A549 (cell line): ENCODE data around the gene PTPN14. TPM values are rescaled to one million over a fixed set of nuclear protein-coding genes. Genes with fewer than 3 reads are reported as not detected.

Experiments
- ATAC-seq, 2 experiments: fragments of 200-7000 bp in 1 of 2; fragments of >200 bp in 1 of 2; cut with Nextera tagmentation in 1 of 2; cut with Tn5 transposase in 1 of 2; 3 replicates each; pipeline versions ENCODE4 v1.8.0 to v1.9.1; 2018 to 2020; ENCODE audit warnings: mild to moderate bottlenecking in 1 of 2, moderate library complexity in 1 of 2
- CTCF ChIA-PET: fragments of 300-600 bp; sonication (Branson Sonifier 250); formaldehyde crosslinking; extraction: SDS; loops from one replicate; lab custom pipeline; 2021; ENCODE audit warnings: antibody characterized with exemption, inconsistent platforms; lab: Yijun Ruan, JAX
- POLR2A ChIA-PET: fragments of 350-600 bp; formaldehyde crosslinking; extraction: SDS; loops from one replicate; lab custom pipeline; 2021; ENCODE audit warnings: antibody characterized with exemption, inconsistent platforms; lab: Yijun Ruan, JAX
- DNase-seq, 2 experiments: peaks; one replicate each; pipeline versions ENCODE4 v3.0.0 to v3.0.0-alpha.2; 2011 to 2016; ENCODE audit warnings: low read depth in 1 of 2, low spot score in 1 of 2
- FAIRE-seq: peaks from 2 replicates; lab custom pipeline; 2011; peaks lifted over from hg19 to GRCh38; lab: Jason Lieb, UNC
- H3K27ac ChIP-seq, 2 experiments: fragments of >200 bp; sonication (Bioruptor Twin); formaldehyde crosslinking; 3 replicates each; pipeline ENCODE4 v1.5.1; 2016 to 2017
- H3K4me1 ChIP-seq: fragments of >200 bp; sonication (Bioruptor Twin); formaldehyde crosslinking; 3 replicates; pipeline ENCODE4 v1.6.1; 2016
- H3K4me2 ChIP-seq: fragments of >200 bp; sonication (Bioruptor Twin); formaldehyde crosslinking; 3 replicates; pipeline ENCODE4 v1.6.1; 2016
- H3K4me3 ChIP-seq: fragments of >200 bp; sonication (Bioruptor Twin); formaldehyde crosslinking; 3 replicates; pipeline ENCODE4 v1.5.1; 2016
- H3K9me3 ChIP-seq: fragments of >200 bp; sonication (Bioruptor Twin); formaldehyde crosslinking; 3 replicates; pipeline ENCODE4 v1.6.1; 2016
- CBX8 ChIP-seq: fragments of 200-600 bp; sonication (generic); IDR thresholded peaks from 2 replicates; pipeline ENCODE4 v1.6.1; 2016
- CHD4 ChIP-seq: fragments of 200-600 bp; sonication (generic); IDR thresholded peaks from 2 replicates; pipeline ENCODE4 v1.6.1; 2016; ENCODE audit warnings: antibody characterized with exemption, mild to moderate bottlenecking, borderline replicate concordance
- EHMT2 ChIP-seq: fragments of 200-600 bp; sonication (generic); IDR thresholded peaks from 2 replicates; pipeline ENCODE4 v1.6.1; 2016; ENCODE audit warnings: antibody characterized with exemption, low read depth, mild to moderate bottlenecking, moderate library complexity
- EP300 ChIP-seq, 2 experiments: fragments of >200 bp; sonication (Bioruptor Twin); formaldehyde crosslinking; IDR thresholded peaks; 2 replicates in 1 of 2; 3 replicates in 1 of 2; pipeline ENCODE4 v1.6.1; 2016 to 2017
- FOSL2 ChIP-seq, 2 experiments: fragments of 450-650 bp in 1 of 2; fragments of >200 bp in 1 of 2; sonication (Bioruptor Twin) in 1 of 2; formaldehyde crosslinking; IDR thresholded peaks; 2 replicates each; pipeline versions ENCODE4 v1.5.0 to v1.6.1; 2016 to 2020; ENCODE audit warnings: mild to moderate bottlenecking in 1 of 2, moderate library complexity in 1 of 2
- GATA3 ChIP-seq: IDR thresholded peaks from 2 replicates; pipeline ENCODE4 v1.6.1; 2012; ENCODE audit warnings: borderline replicate concordance
- HDAC2 ChIP-seq: fragments of 200-600 bp; sonication (generic); IDR thresholded peaks from 2 replicates; pipeline ENCODE4 v1.6.1; 2016
- HES2 ChIP-seq: fragments of >200 bp; sonication (Bioruptor Twin); formaldehyde crosslinking; IDR thresholded peaks from 2 replicates; pipeline ENCODE4 v1.6.1; 2016
- HOXA7 ChIP-seq: fragments of 250-450 bp; sonication (Bioruptor Pico); IDR thresholded peaks from 2 replicates; pipeline ENCODE4 v1.5.0; 2020; ENCODE audit warnings: mild to moderate bottlenecking, moderate library complexity
- HOXB13 ChIP-seq: fragments of 250-450 bp; sonication (Bioruptor Pico); IDR thresholded peaks from 2 replicates; pipeline ENCODE4 v1.5.0; 2020; ENCODE audit warnings: low read depth, mild to moderate bottlenecking, moderate library complexity
- JUN ChIP-seq, 2 experiments: fragments of >200 bp; sonication (Bioruptor Twin); formaldehyde crosslinking; IDR thresholded peaks; 2 replicates in 1 of 2; 3 replicates in 1 of 2; pipeline ENCODE4 v1.6.1; 2016 to 2017
- JUNB ChIP-seq: fragments of >200 bp; sonication (Bioruptor Twin); formaldehyde crosslinking; IDR thresholded peaks from 2 replicates; pipeline ENCODE4 v1.6.1; 2016
- MAFK ChIP-seq: fragments of 450-650 bp; IDR thresholded peaks from 2 replicates; pipeline ENCODE4 v1.6.1; 2014; ENCODE audit not compliant: partially characterized antibody
- NFE2L2 ChIP-seq: fragments of 150-350 bp; conservative IDR thresholded peaks from 2 replicates; pipeline ENCODE4 v1.6.1; 2014; ENCODE audit warnings: low read length
- POLR2A ChIP-seq: IDR thresholded peaks from 2 replicates; pipeline ENCODE4 v1.6.1; 2012; ENCODE audit warnings: mild to moderate bottlenecking, low read length
- RCOR1 ChIP-seq: fragments of 150-350 bp; IDR thresholded peaks from 2 replicates; pipeline ENCODE4 v1.6.1; 2014; ENCODE audit warnings: antibody characterized with exemption, low read length, low read depth
- RFX5 ChIP-seq: fragments of 450-650 bp; IDR thresholded peaks from 2 replicates; pipeline ENCODE4 v1.7.1; 2014; ENCODE audit warnings: antibody characterized with exemption, mild to moderate bottlenecking, moderate library complexity
- SMC3 ChIP-seq: fragments of >200 bp; sonication (Bioruptor Twin); formaldehyde crosslinking; IDR thresholded peaks from 3 replicates; pipeline ENCODE4 v1.6.1; 2018; ENCODE audit warnings: inconsistent platforms
- SREBF2 ChIP-seq: fragments of 450-650 bp; IDR thresholded peaks from 2 replicates; pipeline ENCODE4 v1.6.1; 2014; ENCODE audit warnings: mild to moderate bottlenecking, moderate library complexity
- TP53 ChIP-seq: fragments of 250-450 bp; sonication (Bioruptor Pico); IDR thresholded peaks from 2 replicates; pipeline ENCODE4 v1.5.0; 2021; ENCODE audit warnings: mild to moderate bottlenecking, moderate library complexity
- ZFP36 ChIP-seq: fragments of 450-650 bp; IDR thresholded peaks from 2 replicates; pipeline ENCODE4 v1.6.1; 2014; ENCODE audit warnings: borderline replicate concordance; ENCODE audit not compliant: partially characterized antibody
- WGBS: methylation state at CpG from one replicate; pipeline ENCODE4 v1.1.6; 2017; ENCODE audit errors: missing lambda C conversion rate; 5-methylcytosine and 5-hydroxymethylcytosine counted together
- polyA plus RNA-seq, 4 experiments: library from polyadenylated mRNA; depleted of rRNA in 3 of 4; stranded (reverse); fragments of >200 nt; fragmentation: RNase III in 1 of 4; extraction: RNeasy Plus Mini Kit Qiagen cat#74134 plus additional on column Dnase treatment in 1 of 4; gene quantifications; 2 replicates in 3 of 4; 3 replicates in 1 of 4; pipeline ENCODE4 v1.2.3, GENCODE V29; 2011 to 2017
- TF ChIP-seq, protein P1 (sequence below): IDR thresholded peaks from 2 replicates; pipeline ENCODE4 v1.6.1; 2012
- TF ChIP-seq, protein P2 (sequence below): fragments of >200 bp; sonication (Bioruptor Twin); formaldehyde crosslinking; IDR thresholded peaks from 3 replicates; pipeline ENCODE4 v1.6.1; 2016

Gene PTPN14
- polyA plus RNA-seq, 2 of the 4 experiments (the other 2 are of a cell fraction), result 9.2 to 10.0 TPM

DNA sequence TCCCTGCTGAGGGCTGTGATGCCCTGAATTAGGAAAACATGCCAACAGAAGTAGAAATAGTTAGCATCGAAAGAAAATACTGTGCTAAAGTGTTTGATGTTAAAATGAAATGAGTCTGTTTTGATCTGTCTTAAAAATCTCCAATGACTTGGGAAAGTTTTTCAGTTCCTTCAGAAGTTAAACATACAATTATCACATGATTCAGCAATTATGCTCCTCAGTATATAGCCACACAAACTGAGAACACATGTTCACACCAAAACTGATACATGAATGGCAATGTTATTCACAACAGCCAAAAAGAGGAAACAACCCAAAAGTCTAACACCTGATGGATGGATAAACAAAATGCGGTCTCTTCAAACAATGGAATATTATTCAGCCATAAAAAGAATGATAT is 130.6 kb downstream of the PTPN14 start:
- POLR2A ChIA-PET, result no interaction called here
- DNase-seq (no peak), FAIRE-seq (no peak)

DNA sequence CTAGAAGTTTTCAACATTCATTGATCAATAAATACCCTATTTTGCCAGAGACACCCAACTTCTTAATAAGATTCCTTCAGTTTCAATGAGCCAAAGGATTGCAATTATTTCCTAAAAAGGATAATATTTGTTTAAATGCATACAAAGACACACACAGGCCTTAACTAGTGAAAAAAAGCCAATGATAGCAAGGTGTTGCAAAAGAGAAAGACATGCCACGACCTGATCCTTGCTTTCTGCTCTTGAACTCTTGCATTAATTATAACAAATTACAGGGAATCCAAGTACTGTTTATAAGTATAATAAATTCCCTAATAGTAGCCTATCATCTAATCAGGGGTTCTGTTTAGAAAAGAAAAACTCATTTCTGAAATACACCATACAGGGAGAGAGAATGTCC is 131.1 kb downstream of the PTPN14 start:
- ChIA-PET POLR2A (no interaction called here), CTCF (interaction anchor here (0.6 kb wide), 1 partner anchor 165 kb away, joined by 3 read pairs; no protein-coding TSS in a partner anchor)
- FAIRE-seq (no peak), DNase-seq (no peak), ATAC-seq (no peak)
- H3K27ac ChIP-seq, result no peak overlapping the region
- TF ChIP-seq FOSL2 (IDR thresholded peaks at IDR 0.05) (no peak), FOSL2 (CRISPR knock-in tag; IDR thresholded peaks at IDR 0.05) (no peak), GATA3 (no peak), RCOR1 (no peak), JUN (IDR thresholded peaks at IDR 0.05) (no peak), CBX8 (no peak), HES2 (no peak), HDAC2 (no peak), HOXA7 (CRISPR knock-in tag) (no peak), RFX5 (no peak), TP53 (CRISPR knock-in tag) (no peak), POLR2A (no peak)
- no peak overlapping the region for H3K4me2 ChIP-seq
- H3K4me1 ChIP-seq, result peaks cover 13% of the 10 kb centered on the region; the same call in 2 of the 3 replicates
- H3K4me3 ChIP-seq, result no peak overlapping the region
- 61% methylated on average over 1 of the region's 1 CpG for WGBS
- no peaks in the 10 kb centered on the region for H3K9me3 ChIP-seq

More for the DNA sequence above, 130.6 kb downstream of the PTPN14 start:
- ATAC-seq, result no peak
- TF ChIP-seq MAFK, result peak; percentile 72
- TF ChIP-seq JUNB, result no peak
- no peak for TF ChIP-seq SMC3
- H3K4me1 ChIP-seq, result peaks cover 13% of the 10 kb centered on the region; the same call in 2 of the 3 replicates
- CTCF ChIA-PET, result interaction anchor here (2.1 kb wide), 1 partner anchor 164 kb away, joined by 9 read pairs; no protein-coding TSS in a partner anchor
- WGBS, result 86% methylated on average over 2 of the region's 2 CpGs
- H3K27ac ChIP-seq, result no peak overlapping the region
- no peaks in the 10 kb centered on the region for H3K9me3 ChIP-seq
- H3K4me2 ChIP-seq, result no peak overlapping the region
- no peak overlapping the region for H3K4me3 ChIP-seq

DNA sequence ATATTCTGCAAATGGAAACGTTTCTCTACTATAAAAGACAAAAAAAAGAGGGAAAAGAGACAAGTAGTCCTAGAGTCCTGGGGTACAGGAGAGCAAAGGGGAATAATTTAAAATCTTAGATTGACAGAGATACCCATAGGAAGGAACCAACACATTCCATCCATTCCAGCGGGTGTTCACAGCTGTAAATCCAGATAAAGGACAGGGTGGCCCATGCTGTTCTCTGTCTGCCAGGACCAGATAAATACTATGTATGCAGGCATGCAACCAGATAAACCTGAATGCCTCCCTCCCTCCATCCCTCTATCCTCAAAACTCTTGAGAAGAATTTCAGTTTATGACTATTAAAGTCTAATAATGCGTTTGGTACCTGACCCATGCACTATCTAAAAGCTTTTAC is 131.8 kb downstream of the PTPN14 start:
- POLR2A ChIA-PET, result no interaction called here
- H3K9me3 ChIP-seq, result no peaks in the 10 kb centered on the region
- H3K4me3 ChIP-seq, result no peak overlapping the region
- H3K4me1 ChIP-seq, result peaks cover 13% of the 10 kb centered on the region; the same call in 2 of the 3 replicates
- no peak for FAIRE-seq
- no peak overlapping the region for H3K4me2 ChIP-seq
- no peak for ATAC-seq
- WGBS, result 78% methylated on average over 3 of the region's 3 CpGs
- no peak for TF ChIP-seq EP300 (IDR thresholded peaks at IDR 0.05)
- TF ChIP-seq, protein P1, sequence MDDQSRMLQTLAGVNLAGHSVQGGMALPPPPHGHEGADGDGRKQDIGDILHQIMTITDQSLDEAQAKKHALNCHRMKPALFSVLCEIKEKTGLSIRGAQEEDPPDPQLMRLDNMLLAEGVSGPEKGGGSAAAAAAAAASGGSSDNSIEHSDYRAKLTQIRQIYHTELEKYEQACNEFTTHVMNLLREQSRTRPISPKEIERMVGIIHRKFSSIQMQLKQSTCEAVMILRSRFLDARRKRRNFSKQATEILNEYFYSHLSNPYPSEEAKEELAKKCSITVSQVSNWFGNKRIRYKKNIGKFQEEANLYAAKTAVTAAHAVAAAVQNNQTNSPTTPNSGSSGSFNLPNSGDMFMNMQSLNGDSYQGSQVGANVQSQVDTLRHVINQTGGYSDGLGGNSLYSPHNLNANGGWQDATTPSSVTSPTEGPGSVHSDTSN, result no peak
- no peak for TF ChIP-seq HOXA7 (CRISPR knock-in tag)
- no peak for TF ChIP-seq SREBF2
- no peak for TF ChIP-seq SMC3
- TF ChIP-seq POLR2A, result no peak
- TF ChIP-seq CHD4, result no peak
- H3K27ac ChIP-seq, result no peak overlapping the region
- CTCF ChIA-PET, result no interaction called here
- DNase-seq, result no peak

DNA sequence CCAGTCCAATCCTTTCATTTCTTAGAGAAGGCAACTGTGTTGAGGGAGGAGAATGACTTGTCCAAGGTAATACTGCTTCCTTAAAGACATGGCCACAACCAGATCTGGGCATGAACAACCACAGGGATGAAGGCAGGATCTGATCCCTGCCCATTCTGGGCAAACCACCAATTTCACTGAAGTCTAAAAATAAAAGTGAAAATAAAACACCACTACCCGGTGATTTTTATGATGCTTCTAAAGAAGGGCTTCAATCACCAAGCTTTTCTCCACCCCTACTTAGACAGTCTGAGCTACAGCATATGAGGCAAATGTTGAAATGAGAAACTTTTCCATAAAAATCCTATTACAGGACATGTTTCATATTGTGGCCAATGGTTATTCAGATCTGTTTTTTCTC is 133.0 kb downstream of the PTPN14 start:
- H3K27ac ChIP-seq, result no peak overlapping the region
- H3K4me1 ChIP-seq, result peaks cover 13% of the 10 kb centered on the region; the same call in 2 of the 3 replicates
- 64% methylated on average over 1 of the region's 1 CpG for WGBS
- H3K4me3 ChIP-seq, result no peak overlapping the region
- FAIRE-seq (no peak), DNase-seq (no peak), ATAC-seq (no peak)
- ChIA-PET POLR2A (no interaction called here), CTCF (interaction anchor here (1.2 to 1.3 kb wide), 2 partner anchors 85 to 167 kb away, joined by 3 read pairs; no protein-coding TSS in a partner anchor)
- TF ChIP-seq SMC3, result no peak
- no peak for TF ChIP-seq NFE2L2
- no peak for TF ChIP-seq HDAC2
- TF ChIP-seq, protein P2, sequence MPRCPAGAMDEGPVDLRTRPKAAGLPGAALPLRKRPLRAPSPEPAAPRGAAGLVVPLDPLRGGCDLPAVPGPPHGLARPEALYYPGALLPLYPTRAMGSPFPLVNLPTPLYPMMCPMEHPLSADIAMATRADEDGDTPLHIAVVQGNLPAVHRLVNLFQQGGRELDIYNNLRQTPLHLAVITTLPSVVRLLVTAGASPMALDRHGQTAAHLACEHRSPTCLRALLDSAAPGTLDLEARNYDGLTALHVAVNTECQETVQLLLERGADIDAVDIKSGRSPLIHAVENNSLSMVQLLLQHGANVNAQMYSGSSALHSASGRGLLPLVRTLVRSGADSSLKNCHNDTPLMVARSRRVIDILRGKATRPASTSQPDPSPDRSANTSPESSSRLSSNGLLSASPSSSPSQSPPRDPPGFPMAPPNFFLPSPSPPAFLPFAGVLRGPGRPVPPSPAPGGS, result no peak
- no peak for TF ChIP-seq EHMT2
- TF ChIP-seq HOXB13 (CRISPR knock-in tag), result no peak
- TF ChIP-seq ZFP36, result no peak
- no peaks in the 10 kb centered on the region for H3K9me3 ChIP-seq
- no peak overlapping the region for H3K4me2 ChIP-seq
